Small intestine (tissue), 7 donors: Measurements from ENCODE around the gene CBX8. TPM values are rescaled to one million over a fixed set of nuclear protein-coding genes. Genes with fewer than 3 reads are reported as not detected.

Source experiments
- DNase-seq, 2 donors: peaks; one replicate each; pipeline versions ENCODE4 v3.0.0 to v3.0.0-alpha.2; 2013
- FAIRE-seq: peaks from 2 replicates; lab custom pipeline; 2012; peaks lifted over from hg19 to GRCh38; lab: Jason Lieb, UNC
- H3K27ac ChIP-seq, 3 donors: one replicate each; pipeline ENCODE4 v1.5.1; 2013; ENCODE audit warnings: low read length in 2 of 3, mild to moderate bottlenecking in 2 of 3, control low read depth in 1 of 3, inconsistent platforms in 1 of 3, low read depth in 1 of 3, moderate library complexity in 1 of 3
- H3K27me3 ChIP-seq, 3 donors: one replicate each; pipeline ENCODE4 v1.6.1; 2013; ENCODE audit warnings: low read length in 3 of 3, inconsistent platforms in 1 of 3; ENCODE audit not compliant: control insufficient read depth in 3 of 3, insufficient read depth in 3 of 3
- H3K36me3 ChIP-seq, 3 donors: one replicate each; pipeline ENCODE4 v1.6.1; 2013; ENCODE audit warnings: low read length in 3 of 3, inconsistent platforms in 1 of 3, low read depth in 1 of 3, mild to moderate bottlenecking in 1 of 3, moderate library complexity in 1 of 3; ENCODE audit not compliant: control insufficient read depth in 3 of 3, insufficient read depth in 2 of 3
- H3K4me1 ChIP-seq, 3 donors: one replicate each; pipeline ENCODE4 v1.6.1; 2013; ENCODE audit warnings: low read length in 2 of 3, inconsistent platforms in 1 of 3, low read depth in 1 of 3, mild to moderate bottlenecking in 1 of 3, moderate library complexity in 1 of 3; ENCODE audit not compliant: control insufficient read depth in 3 of 3, insufficient read depth in 2 of 3
- H3K4me3 ChIP-seq, 3 donors: one replicate each; pipeline ENCODE4 v1.5.1; 2013; ENCODE audit warnings: low read length in 3 of 3, control low read depth in 1 of 3, inconsistent platforms in 1 of 3, low read depth in 1 of 3, mild to moderate bottlenecking in 1 of 3, moderate library complexity in 1 of 3
- H3K9me3 ChIP-seq, 2 donors: one replicate each; pipeline ENCODE4 v1.6.1; 2013; ENCODE audit warnings: low read depth in 1 of 2, low read length in 1 of 2; ENCODE audit not compliant: control insufficient read depth in 2 of 2, insufficient read depth in 1 of 2
- WGBS, 3 donors: extraction: QIAGEN DNeasy Blood & Tissue Kit; methylation state at CpG; one replicate each; pipeline ENCODE4 v1.1.7; 2013; 5-methylcytosine and 5-hydroxymethylcytosine counted together
- polyA plus RNA-seq, 4 donors: library from polyadenylated mRNA; stranded (reverse) in 3 of 4; unstranded in 1 of 4; fragments of 200-250 nt in 3 of 4; fragments of 120-200 nt in 1 of 4; gene quantifications; one replicate each; pipeline versions ENCODE4 v1.2.1 to v1.2.3, GENCODE V29; 2013
- donor health status: healthy with polysubstance abuse.
- donor health status: control.
- donor health status: control.
- donor health status: Bipolar disorder and iron deficiency.
- donor health status: healthy.

CBX8 gene
- polyA plus RNA-seq, 4 donors, result 2.7 to 10.0 (median 5.3) TPM

DNA sequence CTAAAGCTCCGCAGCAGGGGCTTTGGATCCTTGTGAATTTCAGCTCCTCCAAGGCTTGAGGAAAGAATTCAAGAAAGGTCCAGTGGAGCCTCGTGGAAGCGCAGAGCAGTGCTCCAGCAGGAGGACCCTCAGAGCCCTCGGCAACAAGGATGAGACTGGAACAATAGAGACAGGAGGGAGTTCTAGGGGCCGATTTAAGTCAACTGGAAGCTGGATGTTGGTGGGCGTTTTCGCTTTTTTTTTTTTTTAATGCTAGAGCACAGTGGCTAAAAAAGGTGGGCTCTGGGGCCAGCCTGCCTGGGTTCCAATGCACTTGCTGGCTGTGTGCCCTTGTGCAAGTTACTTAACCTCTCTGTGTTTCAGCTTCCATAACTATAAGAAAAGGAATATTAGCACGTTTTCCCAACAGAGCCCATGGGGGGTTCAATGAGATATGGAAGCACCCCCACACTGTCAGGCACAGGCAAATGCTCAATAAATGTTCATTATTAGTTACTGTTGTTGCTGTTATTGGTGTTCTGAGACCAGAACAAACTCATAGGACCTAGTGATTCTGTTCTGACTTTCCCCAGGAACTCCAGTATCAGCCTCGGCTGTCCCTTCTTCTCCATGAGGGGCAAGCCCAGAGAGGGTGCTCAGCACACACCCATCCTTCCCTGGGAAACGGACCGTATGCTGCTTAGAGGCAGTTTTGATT, 5.3 kb upstream of the CBX8 start:
- DNase-seq (no peak), FAIRE-seq (no peak)
- Histone ChIP-seq H3K36me3 (no peaks in the 10 kb centered on the region), H3K27ac (no peak overlapping the region), H3K4me1 (peaks cover 0 to 42% (median 5%) of the 10 kb centered on the region in 3 donors), H3K9me3 (peaks cover 0 to 16% of the 10 kb centered on the region in 2 donors), H3K27me3 (peaks cover 20 to 96% (median 79%) of the 10 kb centered on the region in 3 donors), H3K4me3 (no peak overlapping the region)
- 10 to 16% (median 13%) methylated on average over 11 of the region's 11 CpGs for WGBS, 3 donors

DNA sequence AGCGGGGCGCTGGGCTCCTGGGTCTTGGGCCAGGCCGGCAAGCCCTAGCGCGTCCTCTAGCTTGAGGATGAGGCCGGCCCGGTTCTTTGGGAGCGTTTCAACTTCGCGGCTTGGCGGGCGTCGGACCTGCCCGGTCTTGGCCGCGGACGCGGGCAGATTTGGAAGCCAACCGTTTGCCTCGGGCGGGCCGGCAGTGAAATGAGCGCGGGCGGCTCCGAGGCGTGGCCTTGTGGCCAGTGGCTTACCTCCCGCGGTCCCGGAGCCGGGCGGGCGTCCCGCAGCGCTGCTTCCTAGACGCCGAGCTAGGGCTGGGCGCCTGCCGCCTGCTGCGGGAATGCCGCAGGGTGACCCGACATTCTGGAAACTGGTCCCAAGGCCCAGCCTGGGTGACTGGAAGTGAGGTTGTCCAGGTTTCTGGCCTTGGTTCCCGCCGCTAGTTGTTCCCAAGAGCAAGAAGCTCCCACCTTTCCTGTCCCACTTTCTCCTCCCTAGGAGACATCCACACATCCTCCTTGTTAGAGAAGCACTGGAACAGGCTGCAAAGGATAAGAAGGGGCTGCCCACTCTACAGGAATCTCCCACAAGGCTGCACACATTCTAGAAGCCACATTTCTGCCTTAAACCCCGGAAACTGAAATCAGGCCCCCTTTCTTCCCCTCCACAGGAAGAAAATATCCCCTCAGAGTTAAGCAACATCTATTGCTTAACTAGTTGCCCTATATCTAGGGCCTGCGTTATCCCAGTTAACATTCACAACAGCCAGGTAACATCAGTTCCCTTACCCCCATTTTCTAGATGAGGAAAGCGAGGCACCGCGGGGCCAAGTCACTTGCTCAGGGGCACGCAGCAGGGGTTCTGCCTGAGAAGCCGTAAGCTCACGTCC, 4.5 kb upstream of the CBX8 start:
- Histone ChIP-seq H3K4me1 (peaks cover 0 to 43% (median 5%) of the 10 kb centered on the region in 3 donors), H3K4me3 (peak overlapping the region in 1 of 3 donors; percentile 33), H3K27me3 (peaks cover 20 to 88% (median 71%) of the 10 kb centered on the region in 3 donors), H3K27ac (no peak overlapping the region), H3K36me3 (no peaks in the 10 kb centered on the region), H3K9me3 (peaks cover 0 to 16% of the 10 kb centered on the region in 2 donors)
- 5 to 10% (median 6%) methylated on average over 42 to 52 of the region's 52 CpGs for WGBS, 3 donors
- DNase-seq, result peak in 1 of 2 donors; percentile 62
- FAIRE-seq, result no peak

DNA sequence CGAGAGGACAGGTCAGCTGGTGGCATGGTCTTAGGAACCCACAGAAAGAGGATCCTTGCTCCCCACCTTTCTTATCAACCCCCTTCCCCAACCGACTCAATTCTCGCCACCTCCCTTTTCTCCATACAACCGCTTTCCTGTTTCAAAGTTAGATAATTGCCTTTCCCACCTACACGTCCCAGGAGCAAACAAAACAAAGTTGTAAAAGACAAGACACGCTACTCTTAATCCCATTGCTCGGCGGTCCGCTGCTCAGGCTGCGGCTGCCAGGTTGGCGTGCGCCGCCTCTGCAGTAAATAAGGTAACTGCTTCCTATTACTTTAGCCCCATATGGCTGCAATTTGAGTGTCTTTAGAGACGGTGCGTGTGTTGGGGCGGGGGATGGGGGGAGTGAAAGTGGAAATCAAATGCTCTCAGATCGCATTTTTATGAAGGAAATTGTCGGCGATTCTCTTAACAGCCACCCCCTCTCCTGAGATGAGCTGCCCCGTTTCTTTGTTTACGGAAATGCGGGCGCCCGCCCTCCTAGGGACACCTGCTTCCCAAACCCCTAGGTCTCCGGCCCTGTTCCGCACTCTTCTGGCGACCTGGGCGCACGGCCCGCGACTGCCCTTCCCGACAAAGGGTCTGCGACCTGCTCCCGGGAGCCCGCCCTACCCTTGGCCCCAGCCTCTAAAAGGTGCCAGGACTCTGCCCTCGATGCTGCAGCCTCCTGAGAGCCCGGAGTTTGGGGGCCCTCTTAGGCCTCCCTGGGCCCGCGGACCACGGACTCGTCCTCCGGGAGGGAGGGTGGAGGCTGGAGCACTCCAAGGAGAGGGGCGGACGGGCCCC, 3.7 kb upstream of the CBX8 start:
- peaks cover 0 to 6% (median 0%) of the 10 kb centered on the region in 3 donors for H3K36me3 ChIP-seq
- H3K27ac ChIP-seq, result no peak overlapping the region
- H3K4me3 ChIP-seq, result peak overlapping the region in 1 of 3 donors; percentile 33
- FAIRE-seq, result no peak
- peak; percentile 57 to 73 for DNase-seq
- H3K27me3 ChIP-seq, result peaks cover 20 to 79% (median 64%) of the 10 kb centered on the region in 3 donors
- peaks cover 0 to 51% (median 11%) of the 10 kb centered on the region in 3 donors for H3K4me1 ChIP-seq
- H3K9me3 ChIP-seq, result peaks cover 0 to 16% of the 10 kb centered on the region in 2 donors
- 1 to 2% (median 2%) methylated on average over 39 to 44 of the region's 44 CpGs for WGBS, 3 donors

DNA sequence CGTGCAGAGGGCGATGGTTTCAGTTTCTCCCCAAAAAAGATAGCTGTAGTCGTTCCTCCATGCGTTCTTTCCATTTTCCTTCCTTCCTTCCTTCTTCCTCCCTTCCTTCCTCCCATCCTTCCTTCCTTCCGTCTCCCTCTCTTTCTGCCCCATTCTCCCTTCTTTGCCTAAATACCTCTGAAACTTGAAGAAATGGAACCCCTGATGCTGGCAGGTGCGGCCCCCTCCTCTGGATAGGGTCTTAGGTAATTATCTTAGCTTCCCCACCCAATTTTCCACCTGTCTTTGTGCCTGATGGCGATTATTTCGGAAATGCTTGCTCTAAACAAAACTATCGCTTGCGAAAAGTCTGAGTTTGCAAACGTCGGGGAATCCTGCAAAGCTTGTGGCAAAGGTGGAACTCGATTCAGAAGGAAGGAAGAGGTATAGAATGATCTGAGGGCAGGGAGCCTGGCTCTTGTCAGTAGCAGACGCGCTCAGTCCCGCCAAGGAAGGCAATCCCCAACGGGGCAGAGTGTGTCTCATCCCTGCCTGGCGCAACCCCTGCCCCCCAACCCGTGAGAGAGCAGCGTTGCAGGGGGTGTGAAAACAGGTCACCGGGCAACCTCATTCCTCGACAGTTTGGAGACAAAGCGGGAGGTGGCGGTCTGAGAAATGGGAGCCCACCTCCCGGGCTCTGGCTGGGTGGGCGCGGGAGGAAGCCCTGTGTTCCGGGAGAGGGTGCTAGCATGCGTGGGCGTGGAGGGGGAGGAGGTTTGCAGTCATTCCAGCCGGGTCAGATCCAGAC, 2.9 kb upstream of the CBX8 start:
- Histone ChIP-seq H3K27me3 (peaks cover 20 to 71% (median 58%) of the 10 kb centered on the region in 3 donors), H3K9me3 (peaks cover 0 to 16% of the 10 kb centered on the region in 2 donors), H3K4me3 (no peak overlapping the region), H3K36me3 (peaks cover 0 to 13% (median 0%) of the 10 kb centered on the region in 3 donors), H3K4me1 (peaks cover 0 to 58% (median 11%) of the 10 kb centered on the region in 3 donors), H3K27ac (no peak overlapping the region)
- no peak for FAIRE-seq
- 3 to 5% (median 4%) methylated on average over 28 to 31 of the region's 31 CpGs for WGBS, 3 donors
- peak in 1 of 2 donors; percentile 38 for DNase-seq

DNA sequence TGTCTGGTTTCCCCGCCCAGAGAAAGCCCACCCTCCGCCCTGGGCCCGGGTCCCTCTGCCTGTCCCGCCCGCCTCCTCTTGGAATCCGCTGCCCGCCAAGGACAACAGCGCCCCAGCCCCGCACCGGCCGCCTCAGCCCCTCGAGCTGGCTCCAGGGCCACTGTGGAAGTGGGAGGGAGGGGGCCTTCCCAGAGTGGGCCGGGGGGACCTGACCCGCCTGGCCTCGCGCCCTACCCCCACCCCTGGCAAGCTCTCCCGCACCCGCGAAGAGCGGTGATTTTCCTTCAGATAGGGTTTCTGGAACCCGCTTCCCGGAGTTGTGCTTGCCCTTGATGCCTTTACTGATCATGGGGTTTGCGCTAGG, 2.3 kb upstream of the CBX8 start:
- peaks cover 0 to 19% (median 0%) of the 10 kb centered on the region in 3 donors for H3K36me3 ChIP-seq
- H3K27me3 ChIP-seq, result peaks cover 20 to 66% (median 52%) of the 10 kb centered on the region in 3 donors
- 3 to 6% (median 5%) methylated on average over 20 to 23 of the region's 23 CpGs for WGBS, 3 donors
- DNase-seq (no peak), FAIRE-seq (no peak)
- peaks cover 0 to 55% (median 11%) of the 10 kb centered on the region in 3 donors for H3K4me1 ChIP-seq
- no peak overlapping the region for H3K4me3 ChIP-seq
- H3K9me3 ChIP-seq, result peaks cover 0 to 16% of the 10 kb centered on the region in 2 donors
- H3K27ac ChIP-seq, result no peak overlapping the region

DNA sequence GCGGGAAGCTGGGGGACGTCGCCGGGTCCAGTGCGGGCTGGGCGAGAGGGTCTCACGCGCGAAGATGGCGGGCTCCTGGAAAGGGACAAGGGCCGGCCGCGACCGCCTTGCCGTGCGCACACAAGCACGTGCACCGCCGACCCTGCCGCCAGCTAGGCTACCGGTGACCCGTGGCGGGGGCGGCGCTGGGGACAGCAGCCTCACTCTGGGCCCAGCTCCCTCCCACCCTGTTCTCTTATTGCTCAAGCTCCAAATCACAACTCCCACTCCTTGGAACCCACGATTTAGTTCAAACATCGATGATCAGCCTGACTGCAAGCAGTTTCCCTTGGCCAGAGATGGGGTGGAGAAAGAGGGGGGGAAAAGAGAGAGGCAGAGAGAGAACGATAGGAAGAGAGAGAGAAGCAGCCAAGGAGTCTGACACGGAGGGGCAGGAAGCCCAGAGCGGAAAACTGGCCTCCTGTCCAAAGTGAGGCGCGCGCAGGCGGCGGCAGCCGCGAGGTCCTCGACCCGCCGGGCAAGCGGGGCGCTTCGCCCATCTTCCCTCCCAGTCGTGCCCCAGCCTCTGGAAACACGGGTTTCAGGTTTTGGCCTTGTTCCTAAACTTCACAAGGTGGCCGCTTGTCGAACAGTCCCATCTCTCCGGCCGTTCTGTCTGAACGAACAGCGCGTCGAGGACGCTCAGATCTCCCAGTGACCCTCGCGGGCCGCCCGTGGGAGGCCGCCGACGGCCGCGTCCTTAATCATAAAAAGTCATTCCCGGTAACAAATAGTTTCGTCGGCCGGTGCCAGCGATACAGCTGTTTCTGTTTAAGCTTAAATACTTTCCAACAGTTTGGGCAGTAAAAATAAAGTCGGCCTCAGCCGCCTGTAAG, 1.7 kb upstream of the CBX8 start:
- peaks cover 0 to 11% of the 10 kb centered on the region in 2 donors for H3K9me3 ChIP-seq
- peaks cover 0 to 25% (median 0%) of the 10 kb centered on the region in 3 donors for H3K36me3 ChIP-seq
- H3K27ac ChIP-seq, result no peak overlapping the region
- peaks cover 20 to 66% (median 47%) of the 10 kb centered on the region in 3 donors for H3K27me3 ChIP-seq
- peak overlapping the region in 2 of 3 donors; percentile 28 to 64 for H3K4me3 ChIP-seq
- DNase-seq (peak in 1 of 2 donors; percentile 66), FAIRE-seq (no peak)
- peaks cover 0 to 58% (median 11%) of the 10 kb centered on the region in 3 donors for H3K4me1 ChIP-seq
- WGBS, 3 donors, result 1 to 3% (median 2%) methylated on average over 59 to 70 of the region's 70 CpGs
